HFFc6 (cell line): ENCODE data around the gene HSFX1. TPM values are rescaled to one million over a fixed set of nuclear protein-coding genes. Genes with fewer than 3 reads are reported as not detected.
"Not testable (repeated sequence)": the region's sequence is repeated elsewhere in the genome, so short reads cannot be mapped to it uniquely, and the experiment has no call there.

Experiments
- DNase-seq: peaks from one replicate; pipeline ENCODE4 v3.0.0-alpha.2; 2018
- H3K27ac Mint-ChIP-seq: 2 replicates; pipeline ENCODE4 v1.8.0; 2020; ENCODE audit warnings: mild to moderate bottlenecking, mixed read lengths
- H3K27me3 Mint-ChIP-seq: 2 replicates; pipeline ENCODE4 v1.8.0; 2021; ENCODE audit warnings: mild to moderate bottlenecking, moderate library complexity, mixed read lengths; ENCODE audit not compliant: insufficient read depth
- H3K36me3 Mint-ChIP-seq: 2 replicates; pipeline ENCODE4 v1.8.0; 2021; ENCODE audit warnings: low read depth, mixed read lengths
- H3K4me1 Mint-ChIP-seq: 2 replicates; pipeline ENCODE4 v1.8.0; 2020; ENCODE audit warnings: low read depth, mixed read lengths
- H3K4me3 Mint-ChIP-seq: 2 replicates; pipeline ENCODE4 v1.8.0; 2020; ENCODE audit warnings: mild to moderate bottlenecking, moderate library complexity, mixed read lengths
- H3K9me3 Mint-ChIP-seq: 2 replicates; pipeline ENCODE4 v1.8.0; 2020; ENCODE audit warnings: mild to moderate bottlenecking, mixed read lengths
- CTCF ChIP-seq: fragments of 200-600 bp; sonication (generic); IDR thresholded peaks from 2 replicates; pipeline ENCODE4 v1.5.0; 2021; ENCODE audit warnings: antibody characterized with exemption, mild to moderate bottlenecking
- total RNA-seq, 6 experiments: library from RNA; stranded (reverse); fragmentation: NEBNext Ultra II Directional; extraction: Animal tissue kit (Norgen Biotek cat#: 25700); gene quantifications; 2 replicates in 1 of 6; 3 replicates in 5 of 6; pipeline ENCODE4 v1.2.3, GENCODE V29; 2021

The HSFX1 gene
- total RNA-seq, 6 experiments from 2014 or later = 0.26 to 0.88 (median 0.33) TPM

- peaks cover 2% of the 10 kb centered on the region for H3K27me3 Mint-ChIP-seq
- no peak for TF ChIP-seq CTCF
- no peak overlapping the region for H3K27ac Mint-ChIP-seq
- no peaks in the 10 kb centered on the region for H3K36me3 Mint-ChIP-seq
- no peak overlapping the region for H3K4me3 Mint-ChIP-seq
- no peaks in the 10 kb centered on the region for H3K4me1 Mint-ChIP-seq
- no peaks in the 10 kb centered on the region for H3K9me3 Mint-ChIP-seq
- DNase-seq = no peak
These were observed 12.9 kb upstream of the HSFX1 start for GRCh38 chrX:149760965-149761364.

DNA sequence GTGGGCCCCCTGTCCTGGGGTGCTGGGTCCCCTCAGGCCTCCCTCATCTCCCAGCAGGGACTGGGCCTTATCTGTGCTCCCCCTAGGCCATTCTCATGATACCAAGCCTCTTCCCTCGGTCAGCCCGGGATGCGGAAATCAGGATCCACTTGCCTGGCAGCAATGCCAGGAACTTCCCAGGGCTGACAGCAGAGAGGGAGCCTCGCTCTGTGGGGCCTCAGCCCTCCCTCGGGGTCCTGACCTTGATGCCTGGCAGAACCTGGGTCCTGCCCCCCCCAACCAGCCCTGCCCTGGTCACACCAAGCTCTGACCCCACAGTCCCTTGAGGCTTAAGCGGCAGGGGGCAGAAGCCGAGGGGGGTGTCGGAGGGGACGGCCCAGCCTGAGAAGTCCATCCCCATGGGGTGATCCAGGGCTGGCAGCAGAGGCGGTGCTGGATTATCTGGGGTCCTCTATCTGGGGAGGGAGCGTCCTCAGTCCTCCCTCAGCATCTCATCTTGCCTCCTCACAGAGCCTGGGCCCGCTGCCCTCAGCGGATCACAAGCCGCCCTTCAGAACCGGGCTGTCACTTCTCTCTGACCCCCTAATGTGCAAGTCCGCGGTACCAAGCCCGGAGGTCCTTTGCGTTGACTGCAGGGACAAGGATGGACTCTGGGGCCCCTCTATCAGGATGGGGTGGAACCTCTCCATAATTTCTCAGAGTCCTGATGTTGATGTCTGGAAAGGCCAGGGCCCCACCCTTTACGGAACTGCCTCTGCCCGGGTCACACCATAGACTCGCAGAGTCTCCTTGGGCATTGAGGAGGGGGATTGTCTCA is 11.8 kb upstream of the HSFX1 start:
- H3K4me3 Mint-ChIP-seq, DNase-seq, H3K36me3 Mint-ChIP-seq, H3K9me3 Mint-ChIP-seq, H3K4me1 Mint-ChIP-seq, H3K27ac Mint-ChIP-seq, H3K27me3 Mint-ChIP-seq: not testable (repeated sequence)

DNA sequence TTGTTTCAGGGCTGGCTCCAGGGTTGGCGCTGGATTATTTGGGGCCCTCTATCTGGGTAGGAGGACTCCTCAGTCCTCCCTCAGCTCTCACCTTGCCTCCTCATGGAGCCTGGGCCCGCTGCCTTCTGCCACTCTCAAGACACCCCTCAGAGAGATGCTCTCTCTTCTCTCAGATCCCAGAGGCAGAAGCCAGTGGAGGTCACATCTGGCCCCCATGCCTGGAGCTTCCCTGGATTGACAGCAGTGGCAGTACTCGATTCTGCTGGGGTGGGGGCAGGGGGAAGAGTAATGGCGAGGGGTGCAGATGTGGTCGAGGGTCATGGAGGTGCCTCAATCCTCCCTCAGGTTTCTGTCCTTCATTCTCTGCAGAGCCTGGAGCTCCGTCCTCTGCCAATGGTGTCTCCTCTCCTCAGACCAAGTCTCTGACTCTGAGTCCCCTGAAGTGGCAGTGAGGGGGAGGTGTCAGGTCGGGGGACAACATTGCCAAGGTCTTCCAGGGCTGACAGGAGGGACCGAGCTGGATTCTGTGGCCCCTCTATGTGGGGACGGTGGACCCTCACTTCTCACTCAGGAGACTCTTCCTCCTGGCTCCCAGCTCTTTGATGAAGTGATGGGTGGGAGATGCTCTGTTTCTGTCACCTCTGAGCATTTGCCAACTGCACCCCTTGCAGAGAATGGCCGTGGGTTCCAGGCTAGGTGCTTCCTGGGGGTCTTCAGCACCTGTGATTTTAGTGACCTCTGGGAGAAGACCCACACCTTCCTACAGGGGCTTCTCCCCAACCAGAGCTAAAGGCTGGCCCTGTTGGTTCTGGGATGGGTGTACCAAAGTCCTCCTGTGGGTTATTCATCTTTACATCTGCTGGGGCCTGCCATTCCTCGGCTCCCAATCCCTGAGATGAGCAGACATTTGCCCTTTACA is 10.9 kb upstream of the HSFX1 start:
- Mint-ChIP-seq H3K4me3 (no peak overlapping the region), H3K9me3 (no peaks in the 10 kb centered on the region), H3K36me3 (no peaks in the 10 kb centered on the region), H3K27me3 (peaks cover 2% of the 10 kb centered on the region), H3K4me1 (no peaks in the 10 kb centered on the region), H3K27ac (no peak overlapping the region)
- no peak for DNase-seq
- TF ChIP-seq CTCF = no peak

GRCh38 chrX:149770344-149770743 is 3.5 kb upstream of the HSFX1 start:
- not testable (repeated sequence) for H3K9me3 Mint-ChIP-seq, H3K27ac Mint-ChIP-seq, DNase-seq, H3K4me1 Mint-ChIP-seq, H3K27me3 Mint-ChIP-seq, H3K36me3 Mint-ChIP-seq, H3K4me3 Mint-ChIP-seq

DNA sequence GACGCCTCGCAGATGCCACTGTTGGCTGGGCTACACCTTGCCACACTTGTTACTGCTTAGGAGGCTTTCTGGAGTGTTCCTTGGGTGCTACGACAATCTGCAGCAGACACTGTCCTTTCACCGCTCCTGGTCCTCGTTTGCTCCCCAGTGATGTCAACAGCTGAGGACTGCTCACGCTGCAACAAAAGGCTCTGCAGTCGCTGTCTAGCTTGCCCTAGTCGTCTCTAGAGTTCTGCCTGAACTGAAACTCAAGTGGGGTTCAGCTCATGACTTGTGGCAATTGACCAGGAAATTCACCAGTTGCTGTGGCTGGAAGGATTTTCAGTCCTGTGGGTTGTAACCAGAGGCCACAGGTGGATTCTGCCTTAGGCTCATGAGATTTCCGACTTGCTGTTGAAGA is 842 bp upstream of the HSFX1 start:
- not testable (repeated sequence) for H3K9me3 Mint-ChIP-seq, H3K4me3 Mint-ChIP-seq

DNA sequence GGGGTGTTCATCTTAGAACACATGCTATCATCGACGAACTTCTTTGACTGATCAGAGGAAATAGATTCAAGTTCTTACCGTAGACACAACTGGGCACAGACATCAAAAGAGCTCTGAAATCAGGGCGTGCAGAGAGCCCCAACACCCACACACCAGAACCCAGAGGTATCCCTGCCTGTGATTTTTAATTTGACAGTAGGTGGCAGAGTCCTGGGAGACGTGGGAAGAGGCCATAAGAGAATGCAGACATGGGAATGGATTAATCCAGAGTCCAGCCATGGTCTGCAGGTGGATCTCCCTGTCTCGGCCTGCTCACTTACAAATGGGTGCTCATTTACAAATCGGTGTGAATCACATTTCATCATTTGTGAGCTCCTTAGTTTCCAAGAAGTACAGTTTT is 4.1 kb downstream of the HSFX1 start:
- not testable (repeated sequence) for H3K4me1 Mint-ChIP-seq, H3K27me3 Mint-ChIP-seq, H3K27ac Mint-ChIP-seq, DNase-seq, H3K36me3 Mint-ChIP-seq, H3K4me3 Mint-ChIP-seq, H3K9me3 Mint-ChIP-seq

More for the DNA sequence above, 842 bp upstream of the HSFX1 start:
- H3K27ac Mint-ChIP-seq, H3K4me1 Mint-ChIP-seq, H3K27me3 Mint-ChIP-seq, H3K36me3 Mint-ChIP-seq, DNase-seq: not testable (repeated sequence)

GRCh38 chrX:149781727-149782126 is 7.9 kb downstream of the HSFX1 start, which contains the start of gene MAGEA9:
Gene MAGEA9, plus strand, starts transcription at chrX:149781930. Its CDS starts 4,281 bp downstream, at chrX:149786211.
- not testable (repeated sequence) for H3K36me3 Mint-ChIP-seq, DNase-seq, H3K27me3 Mint-ChIP-seq, H3K4me1 Mint-ChIP-seq, H3K27ac Mint-ChIP-seq, H3K9me3 Mint-ChIP-seq, H3K4me3 Mint-ChIP-seq

GRCh38 chrX:149795531-149795930 is 21.7 kb downstream of the HSFX1 start:
- H3K4me3 Mint-ChIP-seq, H3K27me3 Mint-ChIP-seq, H3K4me1 Mint-ChIP-seq, DNase-seq, H3K9me3 Mint-ChIP-seq, H3K27ac Mint-ChIP-seq, H3K36me3 Mint-ChIP-seq: not testable (repeated sequence)
